ENCODE data around the gene ZNF629.

- no peak for TF ChIP-seq CTCF (IDR thresholded peaks at IDR 0.05; ENCODE audit: low read depth, low read length)
- TF ChIP-seq EZH2phosphoT487 (IDR thresholded peaks at IDR 0.05; ENCODE audit: low read depth) = no peak
Observed at GRCh38 chr16:30786115-30786935, 680 bp downstream of the ZNF629 start.
